GM23338 (cell line): ENCODE results near the gene CALY. TPM values are rescaled to one million over a fixed set of nuclear protein-coding genes. Genes with fewer than 3 reads are reported as not detected.

ENCODE experiments used
- ATAC-seq: fragments of 200-7000 bp; cut with Tn5 transposase; 3 replicates; pipeline ENCODE4 v1.9.1; 2020
- DNase-seq: peaks from one replicate; pipeline ENCODE4 v3.0.0-alpha.2; 2015; ENCODE audit warnings: low spot score
- H2AFZ ChIP-seq: fragments of 200-600 bp; sonication (generic); 2 replicates; pipeline ENCODE4 v1.8.0; 2016; ENCODE audit warnings: antibody characterized with exemption, mild to moderate bottlenecking, moderate library complexity
- H3F3A ChIP-seq: fragments of 200-600 bp; sonication (generic); replicated peaks from 2 replicates; pipeline ENCODE4 v1.8.0; 2017; ENCODE audit warnings: antibody characterized with exemption, mixed run types, low read depth
- H3K27ac ChIP-seq: fragments of 200-600 bp; sonication (generic); 2 replicates; pipeline ENCODE4 v1.6.1; 2016; ENCODE audit warnings: low read depth
- H3K27me3 ChIP-seq: fragments of 200-600 bp; sonication (generic); 2 replicates; pipeline ENCODE4 v1.8.0; 2016; ENCODE audit warnings: mild to moderate bottlenecking, mixed run types, moderate library complexity; ENCODE audit not compliant: insufficient read depth
- H3K36me3 ChIP-seq: fragments of 200-600 bp; sonication (generic); 2 replicates; pipeline ENCODE4 v1.8.0; 2016; ENCODE audit warnings: mild to moderate bottlenecking; ENCODE audit not compliant: insufficient read depth
- H3K4me1 ChIP-seq: fragments of 200-600 bp; sonication (generic); 2 replicates; pipeline ENCODE4 v1.8.0; 2016; ENCODE audit warnings: mild to moderate bottlenecking, moderate library complexity; ENCODE audit not compliant: insufficient read depth
- H3K4me2 ChIP-seq: fragments of 200-600 bp; sonication (generic); 2 replicates; pipeline ENCODE4 v1.7.1; 2017; ENCODE audit warnings: mixed run types
- H3K4me3 ChIP-seq: fragments of 200-600 bp; sonication (generic); 2 replicates; pipeline ENCODE4 v1.6.1; 2016; ENCODE audit warnings: mixed run types
- H3K79me2 ChIP-seq: fragments of 200-600 bp; sonication (generic); replicated peaks from 2 replicates; pipeline ENCODE4 v1.8.0; 2017; ENCODE audit warnings: mild to moderate bottlenecking; ENCODE audit not compliant: insufficient read depth
- H3K9me2 ChIP-seq: fragments of 200-600 bp; sonication (generic); 2 replicates; pipeline ENCODE4 v1.8.0; 2017; ENCODE audit not compliant: insufficient read depth
- H4K20me1 ChIP-seq: fragments of 200-600 bp; sonication (generic); replicated peaks from 2 replicates; pipeline ENCODE4 v1.8.0; 2017; ENCODE audit warnings: mild to moderate bottlenecking; ENCODE audit not compliant: insufficient read depth
- H3K27ac Mint-ChIP-seq: 2 replicates; pipeline ENCODE4 v1.8.0; 2020; ENCODE audit warnings: inconsistent platforms, mild to moderate bottlenecking, moderate library complexity, mixed read lengths
- H3K27me3 Mint-ChIP-seq: 3 replicates; pipeline ENCODE4 v1.8.0; 2022; ENCODE audit warnings: low read depth, mild to moderate bottlenecking, moderate library complexity, mixed read lengths, inconsistent platforms; ENCODE audit not compliant: insufficient read depth, poor library complexity
- H3K36me3 Mint-ChIP-seq: 3 replicates; pipeline ENCODE4 v1.8.0; 2021; ENCODE audit warnings: low read depth, mild to moderate bottlenecking, inconsistent platforms, moderate library complexity, mixed read lengths
- H3K4me1 Mint-ChIP-seq: 3 replicates; pipeline ENCODE4 v1.8.0; 2020; ENCODE audit warnings: mild to moderate bottlenecking, inconsistent platforms, mixed read lengths
- H3K4me3 Mint-ChIP-seq: 3 replicates; pipeline ENCODE4 v1.8.0; 2021; ENCODE audit warnings: moderate library complexity, mild to moderate bottlenecking, inconsistent platforms, mixed read lengths
- H3K9me3 Mint-ChIP-seq: 3 replicates; pipeline ENCODE4 v1.8.0; 2020; ENCODE audit warnings: moderate library complexity, mild to moderate bottlenecking, inconsistent platforms, mixed read lengths
- CREB1 ChIP-seq: fragments of 250-450 bp; sonication (Bioruptor Pico); IDR thresholded peaks from 2 replicates; pipeline ENCODE4 v1.5.0; 2020; ENCODE audit warnings: low read depth, mild to moderate bottlenecking, moderate library complexity
- CTCF ChIP-seq, 2 experiments: fragments of 200-600 bp in 1 of 2; sonication (generic) in 1 of 2; conservative IDR thresholded peaks; 2 replicates each; pipeline versions ENCODE4 v1.5.1 to v1.6.1; 2016 to 2017; ENCODE audit warnings: antibody characterized with exemption in 2 of 2, low read depth in 2 of 2, mild to moderate bottlenecking in 2 of 2, moderate library complexity in 1 of 2
- ETS1 ChIP-seq: IDR thresholded peaks from 2 replicates; pipeline ENCODE4 v1.6.1; 2016; ENCODE audit warnings: antibody characterized with exemption
- EZH2 ChIP-seq: fragments of 200-600 bp; sonication (generic); IDR thresholded peaks from one replicate; pipeline ENCODE4 v1.8.0; 2017; ENCODE audit warnings: antibody characterized with exemption, mild to moderate bottlenecking, low read depth; ENCODE audit not compliant: unreplicated experiment
- EZH2phosphoT487 ChIP-seq: fragments of 200-600 bp; sonication (generic); IDR thresholded peaks from one replicate; pipeline ENCODE4 v1.8.1; 2018; ENCODE audit warnings: antibody characterized with exemption; ENCODE audit not compliant: unreplicated experiment
- JUNB ChIP-seq: IDR thresholded peaks from one replicate; pipeline ENCODE4 v1.6.1; 2016; ENCODE audit warnings: antibody characterized with exemption; ENCODE audit not compliant: unreplicated experiment
- REST ChIP-seq: IDR thresholded peaks from one replicate; pipeline ENCODE4 v1.6.1; 2018; ENCODE audit warnings: antibody characterized with exemption; ENCODE audit not compliant: unreplicated experiment
- ZNF114 ChIP-seq: fragments of 250-450 bp; sonication (Bioruptor Pico); IDR thresholded peaks from 2 replicates; pipeline ENCODE4 v1.5.0; 2020; ENCODE audit warnings: mild to moderate bottlenecking, moderate library complexity
- ZNF462 ChIP-seq: fragments of 250-450 bp; sonication (Bioruptor Pico); IDR thresholded peaks from 2 replicates; pipeline ENCODE4 v1.5.0; 2020; ENCODE audit warnings: mild to moderate bottlenecking, moderate library complexity
- polyA plus RNA-seq: library from polyadenylated mRNA; unstranded; fragments of >200 nt; fragmentation: Nextera tagmentation; extraction: Ambion mirVana; gene quantifications from 2 replicates; pipeline ENCODE4 v1.2.1, GENCODE V29; 2016
- total RNA-seq: library from RNA; depleted of rRNA; stranded (reverse); fragments of >200 nt; shearing (Covaris generic); gene quantifications from 2 replicates; pipeline ENCODE4 v1.2.3, GENCODE V29; 2014

The CALY gene
- total and polyA plus RNA-seq, 2 experiments from 2014 or later, result 1.0 to 8.0 TPM

DNA sequence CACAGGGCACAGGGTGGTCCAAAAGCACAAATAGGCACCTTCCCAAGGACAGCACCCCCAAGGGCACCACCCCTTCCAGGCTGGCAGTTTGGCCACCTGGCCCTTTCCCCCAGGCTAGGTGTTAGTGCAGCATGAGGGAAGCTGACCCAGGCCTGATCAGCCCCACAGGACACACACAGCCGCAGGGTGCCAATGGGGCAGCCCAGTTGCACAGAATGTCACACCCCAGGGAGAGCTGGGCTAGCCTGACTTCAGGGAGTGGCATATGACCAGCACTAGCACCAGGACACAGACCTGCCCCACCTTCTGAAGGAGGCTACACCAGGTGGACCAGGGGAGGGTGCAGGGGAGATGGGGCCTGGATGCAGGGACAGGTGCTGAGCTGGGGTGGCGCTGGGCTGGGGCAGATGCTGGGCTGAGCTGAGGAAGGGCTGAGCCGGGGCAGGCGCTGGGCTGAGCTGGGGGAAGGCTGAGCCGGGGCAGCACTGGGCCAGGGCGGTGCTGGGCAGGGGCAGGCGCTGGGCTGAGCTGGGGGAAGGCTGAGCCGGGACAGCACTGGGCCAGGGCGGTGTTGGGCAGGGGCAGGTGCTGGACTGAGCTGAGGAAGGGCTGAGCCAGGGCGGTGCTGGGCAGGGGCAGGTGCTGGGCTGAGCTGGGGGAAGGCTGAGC is 56.2 kb downstream of the CALY start (continued):
- no peak for TF ChIP-seq REST
- TF ChIP-seq ETS1, result no peak
- no peak for TF ChIP-seq JUNB

GRCh38 chr10:133279326-133280226 is 57.1 kb downstream of the CALY start:
- Histone ChIP-seq H4K20me1 (no peaks in the 10 kb centered on the region), H3K4me1 (no peaks in the 10 kb centered on the region), H3K4me2 (no peak overlapping the region), H3K79me2 (no peaks in the 10 kb centered on the region), H3K4me3 (no peak overlapping the region), H3K36me3 (0 out of 2 replicates have a peak, but pooled peaks cover 6% of the 10 kb centered on the region), H3F3A (no peaks in the 10 kb centered on the region), H2AFZ (no peak overlapping the region), H3K27ac (no peak overlapping the region), H3K27me3 (no peaks in the 10 kb centered on the region), H3K9me2 (no peaks in the 10 kb centered on the region)
- ATAC-seq (no peak), DNase-seq (no peak)
- no peak overlapping the region for H3K4me3 Mint-ChIP-seq
- H3K27me3 Mint-ChIP-seq, result no peaks in the 10 kb centered on the region
- no peak overlapping the region for H3K27ac Mint-ChIP-seq
- no peaks in the 10 kb centered on the region for H3K9me3 Mint-ChIP-seq
- peaks cover 21% of the 10 kb centered on the region for H3K36me3 Mint-ChIP-seq
- H3K4me1 Mint-ChIP-seq, result peaks cover 4% of the 10 kb centered on the region; the same call in 2 of the 3 replicates
- TF ChIP-seq CREB1 (CRISPR knock-in tag) (no peak), CTCF (conservative IDR thresholded peaks at IDR 0.05; ENCODE audit: low read depth in 2 of 2) (no peak), EZH2 (no peak), ZNF462 (no peak), EZH2phosphoT487 (no peak), JUNB (no peak), ZNF114 (no peak)
